ENCODE measurements around the gene TMSB4X.

The TMSB4X gene

DNA sequence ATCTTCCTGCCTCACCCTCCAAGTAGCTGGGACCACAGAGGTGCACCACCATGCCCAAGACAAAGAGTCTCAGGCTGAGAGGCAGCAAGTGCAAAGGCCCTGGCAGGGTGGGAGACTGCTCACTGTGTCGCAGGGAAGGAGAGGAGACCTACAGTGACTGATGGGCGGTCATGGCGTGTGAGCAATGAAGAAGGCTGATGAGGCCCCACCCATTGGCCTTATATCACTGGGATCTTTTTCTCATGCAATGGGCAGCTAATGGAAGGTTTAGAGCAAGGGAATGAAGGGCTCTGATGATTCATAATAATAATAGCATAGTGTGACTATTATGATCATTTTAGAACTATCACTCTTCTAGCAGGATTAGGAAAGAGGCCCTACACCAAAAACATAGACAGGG, 48.7 kb downstream of the TMSB4X start:
- TF ChIP-seq, protein P1, sequence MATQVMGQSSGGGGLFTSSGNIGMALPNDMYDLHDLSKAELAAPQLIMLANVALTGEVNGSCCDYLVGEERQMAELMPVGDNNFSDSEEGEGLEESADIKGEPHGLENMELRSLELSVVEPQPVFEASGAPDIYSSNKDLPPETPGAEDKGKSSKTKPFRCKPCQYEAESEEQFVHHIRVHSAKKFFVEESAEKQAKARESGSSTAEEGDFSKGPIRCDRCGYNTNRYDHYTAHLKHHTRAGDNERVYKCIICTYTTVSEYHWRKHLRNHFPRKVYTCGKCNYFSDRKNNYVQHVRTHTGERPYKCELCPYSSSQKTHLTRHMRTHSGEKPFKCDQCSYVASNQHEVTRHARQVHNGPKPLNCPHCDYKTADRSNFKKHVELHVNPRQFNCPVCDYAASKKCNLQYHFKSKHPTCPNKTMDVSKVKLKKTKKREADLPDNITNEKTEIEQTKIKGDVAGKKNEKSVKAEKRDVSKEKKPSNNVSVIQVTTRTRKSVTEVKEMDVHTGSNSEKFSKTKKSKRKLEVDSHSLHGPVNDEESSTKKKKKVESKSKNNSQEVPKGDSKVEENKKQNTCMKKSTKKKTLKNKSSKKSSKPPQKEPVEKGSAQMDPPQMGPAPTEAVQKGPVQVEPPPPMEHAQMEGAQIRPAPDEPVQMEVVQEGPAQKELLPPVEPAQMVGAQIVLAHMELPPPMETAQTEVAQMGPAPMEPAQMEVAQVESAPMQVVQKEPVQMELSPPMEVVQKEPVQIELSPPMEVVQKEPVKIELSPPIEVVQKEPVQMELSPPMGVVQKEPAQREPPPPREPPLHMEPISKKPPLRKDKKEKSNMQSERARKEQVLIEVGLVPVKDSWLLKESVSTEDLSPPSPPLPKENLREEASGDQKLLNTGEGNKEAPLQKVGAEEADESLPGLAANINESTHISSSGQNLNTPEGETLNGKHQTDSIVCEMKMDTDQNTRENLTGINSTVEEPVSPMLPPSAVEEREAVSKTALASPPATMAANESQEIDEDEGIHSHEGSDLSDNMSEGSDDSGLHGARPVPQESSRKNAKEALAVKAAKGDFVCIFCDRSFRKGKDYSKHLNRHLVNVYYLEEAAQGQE (IDR thresholded peaks at IDR 0.05; ENCODE audit: insufficient replicate concordance, low read depth): no peak
- TF ChIP-seq SPI1 (IDR thresholded peaks at IDR 0.05; ENCODE audit: borderline replicate concordance, low read depth) (no peak), POLR2AphosphoS5 (IDR thresholded peaks at IDR 0.05; ENCODE audit: low read depth) (no peak), CTCF (IDR thresholded peaks at IDR 0.05; ENCODE audit: insufficient read depth, low read length) (no peak)
- no peaks in the 10 kb centered on the region for H3K27me3 ChIP-seq (ENCODE audit: insufficient read depth, poor library complexity, severe bottlenecking)
- no peak for DNase-seq (ENCODE audit: low read depth in 1 of 2, low spot score in 1 of 2)
- H3K4me3 ChIP-seq (replicated peaks; ENCODE audit: insufficient read depth, low read length): no peak overlapping the region
- no peak overlapping the region for H3K27ac ChIP-seq (replicated peaks)

DNA sequence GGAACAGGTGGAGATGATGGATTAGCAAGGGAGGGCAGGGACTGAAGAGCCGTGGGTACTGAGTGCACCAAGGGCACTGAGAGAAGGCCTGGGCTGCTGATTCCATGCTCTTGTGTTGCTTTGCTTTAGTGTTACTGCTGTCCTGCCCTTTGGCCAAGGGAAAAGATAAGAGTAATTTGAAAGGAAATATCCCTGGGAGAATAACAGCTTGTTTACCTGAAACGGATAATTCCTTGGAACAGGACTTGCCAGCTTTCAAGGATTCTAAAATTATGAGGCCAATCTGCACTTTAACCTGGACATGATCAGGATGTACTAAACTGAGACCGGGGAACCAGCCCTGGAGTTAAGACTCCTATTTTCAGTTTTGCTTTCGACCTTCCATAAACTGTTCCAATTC, 49.1 kb downstream of the TMSB4X start:
- DNase-seq (ENCODE audit: low read depth in 1 of 2, low spot score in 1 of 2): no peak
- no peak for TF ChIP-seq GABPA (IDR thresholded peaks at IDR 0.05; ENCODE audit: low read depth)
- no peak for TF ChIP-seq SPI1 (IDR thresholded peaks at IDR 0.05; ENCODE audit: borderline replicate concordance, low read depth)
- no peak for TF ChIP-seq CTCF (IDR thresholded peaks at IDR 0.05; ENCODE audit: insufficient read depth, low read length)
- TF ChIP-seq, protein P1 (IDR thresholded peaks at IDR 0.05; ENCODE audit: insufficient replicate concordance, low read depth): no peak
- TF ChIP-seq POLR2AphosphoS5 (IDR thresholded peaks at IDR 0.05; ENCODE audit: low read depth): no peak
- Histone ChIP-seq H3K27ac (replicated peaks) (no peak overlapping the region), H3K27me3 (ENCODE audit: insufficient read depth, poor library complexity, severe bottlenecking) (no peaks in the 10 kb centered on the region), H3K4me3 (replicated peaks; ENCODE audit: insufficient read depth, low read length) (no peak overlapping the region)

DNA sequence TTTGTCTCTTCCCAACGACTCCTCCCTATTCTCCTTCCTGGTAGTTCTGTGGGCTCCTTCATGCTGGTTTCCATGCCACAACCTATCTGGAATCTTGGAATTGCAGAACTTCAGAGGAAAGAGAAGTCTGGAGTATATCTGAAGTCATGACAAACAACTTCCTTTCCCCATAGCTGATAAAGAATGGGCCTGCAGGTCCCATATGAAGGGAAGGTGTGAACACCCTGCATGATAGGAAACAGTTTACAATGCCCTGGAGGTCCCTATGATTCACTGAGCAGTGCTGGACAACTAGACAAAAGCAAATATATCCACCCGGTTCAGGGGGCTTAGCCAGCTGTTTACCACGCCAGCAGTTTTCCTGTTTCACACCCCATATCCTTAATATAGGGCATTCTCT, 50.1 kb downstream of the TMSB4X start:
- no peak for DNase-seq (ENCODE audit: low read depth in 1 of 2, low spot score in 1 of 2)
- no peak overlapping the region for H3K4me3 ChIP-seq (replicated peaks; ENCODE audit: insufficient read depth, low read length)
- H3K27me3 ChIP-seq (ENCODE audit: insufficient read depth, poor library complexity, severe bottlenecking): no peaks in the 10 kb centered on the region
- TF ChIP-seq POLR2AphosphoS5 (IDR thresholded peaks at IDR 0.05; ENCODE audit: low read depth) (no peak), CTCF (IDR thresholded peaks at IDR 0.05; ENCODE audit: insufficient read depth, low read length) (no peak), SPI1 (IDR thresholded peaks at IDR 0.05; ENCODE audit: borderline replicate concordance, low read depth) (no peak), GABPA (IDR thresholded peaks at IDR 0.05; ENCODE audit: low read depth) (no peak)
- TF ChIP-seq, protein P1 (IDR thresholded peaks at IDR 0.05; ENCODE audit: insufficient replicate concordance, low read depth): no peak
- no peak overlapping the region for H3K27ac ChIP-seq (replicated peaks)
